Endothelial cell of umbilical vein (primary cell): ENCODE results near the gene WDR82. TPM values are rescaled to one million over a fixed set of nuclear protein-coding genes. Genes with fewer than 3 reads are reported as not detected.

Experiments used
- BruUV-seq: library from RNA; stranded (reverse); fragments of 400-500 nt; replicated peaks from 2 replicates; lab custom pipeline; 2021; lab: Mats Ljungman, UMichigan
- CTCF ChIA-PET: fragments of 300-600, 350-600 bp; sonication (Branson Sonifier 250); formaldehyde crosslinking; loops from one replicate; lab custom pipeline; 2021; ENCODE audit warnings: antibody characterized with exemption, inconsistent platforms; lab: Charles Lee
- POLR2A ChIA-PET: fragments of 300-600, 350-600 bp; sonication (Branson Sonifier 250); formaldehyde crosslinking; loops from one replicate; lab custom pipeline; 2021; ENCODE audit warnings: antibody characterized with exemption, inconsistent platforms; lab: Charles Lee
- DNase-seq: peaks from one replicate; pipeline ENCODE4 v3.0.0-alpha.2; 2011; ENCODE audit warnings: low read depth, low spot score
- FAIRE-seq: peaks from 2 replicates; lab custom pipeline; 2011; peaks lifted over from hg19 to GRCh38; lab: Jason Lieb, UNC
- H2AFZ ChIP-seq: 2 replicates; pipeline ENCODE4 v1.6.0; 2012; ENCODE audit warnings: low read depth, low read length, control low read depth, inconsistent platforms
- H3K27ac ChIP-seq: 2 replicates; pipeline ENCODE4 v1.5.1; 2011; ENCODE audit warnings: low read depth, mild to moderate bottlenecking, control low read depth, low read length, moderate library complexity; ENCODE audit not compliant: insufficient read depth
- H3K27me3 ChIP-seq, 2 experiments: 2 replicates each; pipeline versions ENCODE4 v1.6.0 to v1.6.1; 2011; ENCODE audit warnings: low read length in 2 of 2, mixed read lengths in 1 of 2; ENCODE audit not compliant: control insufficient read depth in 2 of 2, insufficient read depth in 2 of 2
- H3K36me3 ChIP-seq, 2 experiments: 2 replicates in 1 of 2; 3 replicates in 1 of 2; pipeline ENCODE4 v1.5.1; 2011; ENCODE audit warnings: low read length in 2 of 2, mild to moderate bottlenecking in 1 of 2, moderate library complexity in 1 of 2; ENCODE audit not compliant: control insufficient read depth in 2 of 2, insufficient read depth in 2 of 2; ENCODE audit errors: extremely low read depth in 1 of 2
- H3K4me1 ChIP-seq: 3 replicates; pipeline ENCODE4 v1.5.1; 2011; ENCODE audit warnings: mild to moderate bottlenecking, low read length; ENCODE audit not compliant: control insufficient read depth, insufficient read depth; ENCODE audit errors: extremely low read depth
- H3K4me2 ChIP-seq: 2 replicates; pipeline ENCODE4 v1.6.1; 2011; ENCODE audit warnings: low read length, control low read depth, mixed read lengths; ENCODE audit not compliant: insufficient read depth
- H3K4me3 ChIP-seq, 3 experiments: fragments of 200-600 bp in 1 of 3; sonication (generic), shearing (Covaris generic) in 1 of 3; replicated peaks in 1 of 3; 2 replicates each; pipeline ENCODE4 v1.5.1; 2011 to 2016; ENCODE audit warnings: control low read depth in 3 of 3, low read length in 3 of 3, mild to moderate bottlenecking in 2 of 3, inconsistent platforms in 1 of 3, low read depth in 1 of 3, moderate library complexity in 1 of 3; ENCODE audit not compliant: insufficient read depth in 1 of 3
- H3K79me2 ChIP-seq: 2 replicates; pipeline ENCODE4 v1.6.0; 2012; ENCODE audit warnings: low read length, inconsistent platforms; ENCODE audit not compliant: control insufficient read depth, insufficient read depth
- H3K9ac ChIP-seq: replicated peaks from 2 replicates; pipeline ENCODE3; 2011; ENCODE audit warnings: low read length, control low read depth; ENCODE audit not compliant: insufficient read depth; ENCODE audit errors: extremely low read depth
- H3K9me1 ChIP-seq: replicated peaks from 3 replicates; pipeline ENCODE4 v1.6.0; 2011; ENCODE audit warnings: mild to moderate bottlenecking, low read length; ENCODE audit not compliant: control insufficient read depth, insufficient read depth; ENCODE audit errors: extremely low read depth
- H3K9me3 ChIP-seq: replicated peaks from 2 replicates; pipeline ENCODE4 v1.5.1; 2012; ENCODE audit warnings: low read length, inconsistent platforms; ENCODE audit not compliant: control insufficient read depth, insufficient read depth
- H4K20me1 ChIP-seq: replicated peaks from 2 replicates; pipeline ENCODE3; 2011; ENCODE audit warnings: mild to moderate bottlenecking, low read length; ENCODE audit not compliant: control insufficient read depth, insufficient read depth; ENCODE audit errors: extremely low read depth
- CTCF ChIP-seq, 2 donors: IDR thresholded peaks; 1 replicate in 1 of 2; 2 replicates in 1 of 2; pipeline ENCODE4 v1.5.1; 2011; ENCODE audit warnings: low read length in 2 of 2, mild to moderate bottlenecking in 2 of 2, moderate library complexity in 2 of 2, control low read depth in 1 of 2, inconsistent platforms in 1 of 2, low read depth in 1 of 2; ENCODE audit not compliant: insufficient read depth in 1 of 2; ENCODE audit errors: extremely low read depth in 1 of 2
- EZH2 ChIP-seq: IDR thresholded peaks from 2 replicates; pipeline ENCODE4 v1.6.1; 2012; ENCODE audit warnings: borderline replicate concordance, low read depth, mild to moderate bottlenecking, moderate library complexity, low read length, inconsistent platforms; ENCODE audit not compliant: severe bottlenecking
- FOS ChIP-seq: IDR thresholded peaks from 2 replicates; pipeline ENCODE4 v1.6.1; 2011; ENCODE audit warnings: mild to moderate bottlenecking, low read length, moderate library complexity, borderline replicate concordance; ENCODE audit not compliant: insufficient read depth
- GATA2 ChIP-seq: IDR thresholded peaks from 2 replicates; pipeline ENCODE4 v1.7.0; 2011; ENCODE audit warnings: low read depth, mild to moderate bottlenecking, moderate library complexity, mixed read lengths, low read length; ENCODE audit not compliant: insufficient read length, insufficient read depth
- JUN ChIP-seq: IDR thresholded peaks from 2 replicates; pipeline ENCODE4 v1.6.1; 2011; ENCODE audit warnings: borderline replicate concordance, low read depth; ENCODE audit not compliant: insufficient read length, insufficient read depth
- MAX ChIP-seq: IDR thresholded peaks from 2 replicates; pipeline ENCODE4 v1.6.1; 2011; ENCODE audit not compliant: insufficient read depth, insufficient read length
- MYC ChIP-seq: IDR thresholded peaks from one replicate; pipeline ENCODE4 v1.6.1; 2011; ENCODE audit warnings: mild to moderate bottlenecking, low read depth, low read length
- POLR2A ChIP-seq: IDR thresholded peaks from 2 replicates; pipeline ENCODE4 v1.6.1; 2012; ENCODE audit warnings: low read depth, mild to moderate bottlenecking, control low read depth, low read length
- POLR2AphosphoS5 ChIP-seq: IDR thresholded peaks from 2 replicates; pipeline ENCODE4 v1.6.1; 2012; ENCODE audit warnings: low read depth, mild to moderate bottlenecking, control low read depth, low read length, moderate library complexity; ENCODE audit not compliant: insufficient read depth
- dilution Hi-C: fragments of 300-500 bp; cut with MboI; formaldehyde crosslinking; loops from one replicate; pipeline ENCODE4 v1.15.0; 2019; ENCODE audit warnings: low sequenced_read_pairs; ENCODE audit not compliant: extremely low pct_ligation_motif_present
- intact Hi-C: fragments of 100-400 bp; cut with micrococcal nuclease; formaldehyde crosslinking; loops from one replicate; pipeline ENCODE4 v1.10.0; 2022
- polyA plus RNA-seq, 4 experiments: library from polyadenylated mRNA; depleted of rRNA in 3 of 4; stranded (reverse) in 3 of 4; unstranded in 1 of 4; fragments of >200 nt; gene quantifications; 2 replicates each; pipeline versions ENCODE4 v1.2.1 to v1.2.3, GENCODE V29; 2011 to 2012; ENCODE audit warnings: missing spikeins in 1 of 4
- total RNA-seq: library from RNA; stranded (reverse); gene quantifications from 2 replicates; pipeline ENCODE4 v1.2.3, GENCODE V29; 2021

The WDR82 gene
- total and polyA plus RNA-seq, 2 donors (not counting 3 experiments of a cell fraction or from before 2014, with no cell fraction given) = 39.9 to 71.3 TPM

- no peaks in the 10 kb centered on the region for H3K27me3 ChIP-seq
- no peak overlapping the region for H3K4me3 ChIP-seq
- H3K27ac ChIP-seq = no peak overlapping the region
- H3K4me1 ChIP-seq = peaks cover 18% of the 10 kb centered on the region
- H3K9me1 ChIP-seq = no peaks in the 10 kb centered on the region
- DNase-seq (no peak), FAIRE-seq (no peak)
- peaks cover 0 to 22% of the 10 kb centered on the region in 2 experiments for H3K36me3 ChIP-seq
- H3K9me3 ChIP-seq = no peaks in the 10 kb centered on the region
- H3K79me2 ChIP-seq = no peaks in the 10 kb centered on the region
- no peak for TF ChIP-seq CTCF (IDR thresholded peaks at IDR 0.05; ENCODE audit: extremely low read depth in 1 of 2, insufficient read depth in 1 of 2, low read depth in 1 of 2, low read length in 2 of 2)
- H3K4me2 ChIP-seq = no peak overlapping the region
- H4K20me1 ChIP-seq = no peaks in the 10 kb centered on the region
- ChIA-PET CTCF (interaction anchor here (1.2 to 2.4 kb wide), 6 partner anchors 11 to 30 kb away, joined by 3 to 12 read pairs (median 7); partner anchors contain the start of gene TWF2), POLR2A (no interaction called here)
- no TSS peak for BruUV-seq
- no peak overlapping the region for H2AFZ ChIP-seq
- no peak overlapping the region for H3K9ac ChIP-seq
- dilution Hi-C loops = no loop called here
- intact Hi-C loops = no loop called here
Measured at GRCh38 chr3:52249683-52250082, 28.8 kb downstream of the WDR82 start.

- POLR2A ChIA-PET = no interaction called here
- Histone ChIP-seq H3K36me3 (peaks cover 0 to 19% of the 10 kb centered on the region in 2 experiments), H3K4me1 (peaks cover 23% of the 10 kb centered on the region), H3K4me3 (no peak overlapping the region), H3K9ac (no peak overlapping the region), H3K79me2 (no peaks in the 10 kb centered on the region), H4K20me1 (no peaks in the 10 kb centered on the region), H3K9me1 (no peaks in the 10 kb centered on the region), H3K27ac (no peak overlapping the region), H3K27me3 (no peaks in the 10 kb centered on the region), H2AFZ (no peak overlapping the region), H3K9me3 (no peaks in the 10 kb centered on the region), H3K4me2 (no peak overlapping the region)
- TF ChIP-seq MYC = no peak
- no peak for TF ChIP-seq FOS
- TF ChIP-seq MAX = no peak
- no peak for TF ChIP-seq POLR2AphosphoS5
- TF ChIP-seq GATA2 = no peak
- no peak for TF ChIP-seq JUN
- no peak for TF ChIP-seq CTCF (IDR thresholded peaks at IDR 0.05; ENCODE audit: extremely low read depth in 1 of 2, insufficient read depth in 1 of 2, low read depth in 1 of 2, low read length in 2 of 2)
- TF ChIP-seq POLR2A = no peak
- TF ChIP-seq EZH2 = no peak
- no TSS peak for BruUV-seq
- no peak for FAIRE-seq
- peak; percentile 38 for DNase-seq
- intact Hi-C loops = no loop called here
- dilution Hi-C loops = no loop called here
- CTCF ChIA-PET = interaction anchor here (0.8 to 2.4 kb wide), 8 partner anchors 10 to 90 kb away, joined by 3 to 12 read pairs (median 5); partner anchors contain the start of gene TWF2
Measured at GRCh38 chr3:52248816-52249547, 29.5 kb downstream of the WDR82 start.
